Activated CD4-positive, alpha-beta T cell treated with anti-CD3 and anti-CD28 coated beads, Interleukin-2, amount 10 ng/mL, durations not matched to agents 24 days and 14 days (primary cell): Measurements from ENCODE around the gene SLA2. TPM values are rescaled to one million over a fixed set of nuclear protein-coding genes. Genes with fewer than 3 reads are reported as not detected.
"Not testable (repeated sequence)": the region's sequence is repeated elsewhere in the genome, so short reads cannot be mapped to it uniquely, and the experiment has no call there.

Experiments used
- DNase-seq: peaks from one replicate; pipeline ENCODE4 v3.0.0; 2022
- H3K27ac Mint-ChIP-seq: one replicate; pipeline ENCODE4 v1.8.0; 2022; ENCODE audit warnings: mild to moderate bottlenecking, mixed read lengths
- H3K27me3 Mint-ChIP-seq: one replicate; pipeline ENCODE4 v1.8.0; 2022; ENCODE audit warnings: mixed read lengths
- H3K36me3 Mint-ChIP-seq: one replicate; pipeline ENCODE4 v1.8.0; 2022; ENCODE audit warnings: low read depth, mild to moderate bottlenecking, mixed read lengths
- H3K4me1 Mint-ChIP-seq: one replicate; pipeline ENCODE4 v1.8.0; 2021; ENCODE audit warnings: mixed read lengths
- H3K4me3 Mint-ChIP-seq: one replicate; pipeline ENCODE4 v1.8.0; 2022; ENCODE audit warnings: mild to moderate bottlenecking, moderate library complexity, mixed read lengths
- H3K9me3 Mint-ChIP-seq: one replicate; pipeline ENCODE4 v1.8.0; 2021; ENCODE audit warnings: mixed read lengths
- intact Hi-C: fragments of 100-400 bp; cut with micrococcal nuclease; formaldehyde crosslinking; loops from one replicate; pipeline ENCODE4 v1.15.1; 2023
- total RNA-seq: library from RNA; stranded (reverse); gene quantifications from 2 replicates; pipeline ENCODE4 v1.2.3, GENCODE V29; 2022

SLA2 gene
- 59.0 and 59.6 TPM in 2 replicates for total RNA-seq

DNA sequence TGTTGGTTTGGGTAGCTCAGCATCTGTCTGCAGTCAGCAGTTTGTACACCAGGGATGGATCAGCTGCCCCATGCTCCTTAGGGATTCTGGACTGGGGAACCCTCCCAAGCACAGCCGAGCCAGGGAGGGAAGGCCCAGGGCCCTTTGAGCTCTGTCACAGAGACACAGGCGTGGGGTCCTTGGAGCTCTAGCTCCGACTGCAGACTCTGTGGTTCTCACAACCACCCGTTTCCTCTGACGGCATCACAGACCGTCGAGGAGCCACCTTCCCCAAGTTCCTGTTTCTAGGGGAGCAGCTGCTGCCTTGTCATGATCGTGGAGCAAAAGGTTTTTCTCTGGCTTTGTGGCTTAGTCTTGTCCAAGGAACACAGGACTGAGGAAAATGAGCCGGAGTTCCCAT lies at the start of gene SLA2:
Gene SLA2 (minus strand): TSS at position 199 of the 400 bp plus-strand sequence. CDS start 4,861 bp downstream, outside the sequence.
- Mint-ChIP-seq H3K27me3 (no peaks in the 10 kb centered on the region), H3K36me3 (peaks cover 27% of the 10 kb centered on the region), H3K4me3 (peak within 1 kb of the TSS; percentile 98), H3K9me3 (no peaks in the 10 kb centered on the region), H3K27ac (peak within 1 kb of the TSS; percentile 98), H3K4me1 (peaks cover 52% of the 10 kb centered on the region)
- peak; percentile 91 for DNase-seq
- intact Hi-C loops, result loop anchor here (2.0 to 10.0 kb wide), 2 partner anchors 33 to 79 kb away; no protein-coding TSS in a partner anchor

- DNase-seq, H3K4me1 Mint-ChIP-seq, H3K9me3 Mint-ChIP-seq, intact Hi-C loops, H3K27ac Mint-ChIP-seq, H3K27me3 Mint-ChIP-seq, H3K4me3 Mint-ChIP-seq, H3K36me3 Mint-ChIP-seq: not testable (repeated sequence)
Observed at GRCh38 chr20:36695467-36695866, 49.5 kb upstream of the SLA2 start.

GRCh38 chr20:36688630-36689029 lies 42.6 kb upstream of the SLA2 start:
- Mint-ChIP-seq H3K4me3 (no peak overlapping the region), H3K4me1 (no peaks in the 10 kb centered on the region), H3K27me3 (no peaks in the 10 kb centered on the region), H3K36me3 (peaks cover 3% of the 10 kb centered on the region), H3K9me3 (no peaks in the 10 kb centered on the region), H3K27ac (no peak overlapping the region)
- DNase-seq, result no peak
- intact Hi-C loops, result no loop called here

DNA sequence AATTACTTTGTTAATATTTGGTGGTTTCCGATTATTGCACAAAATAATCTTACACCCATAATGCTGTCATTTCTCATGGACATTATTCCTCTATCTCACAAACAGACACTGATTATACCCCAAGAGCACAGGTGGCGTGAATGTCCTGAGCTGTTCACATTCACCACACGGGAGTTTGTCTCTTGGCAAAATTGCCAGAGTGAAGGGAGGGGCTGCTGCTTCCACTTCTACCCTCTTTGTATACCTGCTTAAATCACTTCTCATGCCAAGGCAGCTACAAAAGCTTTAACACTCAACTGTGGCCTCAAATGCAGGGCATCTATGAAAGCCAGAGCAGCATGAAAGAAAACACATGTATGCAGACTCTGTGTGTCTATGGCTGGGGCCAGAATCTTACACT lies 41.9 kb upstream of the SLA2 start:
- DNase-seq, result no peak
- Mint-ChIP-seq H3K36me3 (peaks cover 3% of the 10 kb centered on the region), H3K9me3 (no peaks in the 10 kb centered on the region), H3K4me1 (no peaks in the 10 kb centered on the region), H3K27me3 (no peaks in the 10 kb centered on the region), H3K27ac (no peak overlapping the region), H3K4me3 (no peak overlapping the region)
- intact Hi-C loops, result no loop called here

GRCh38 chr20:36686944-36687343 lies 40.9 kb upstream of the SLA2 start:
- intact Hi-C loops, result no loop called here
- H3K9me3 Mint-ChIP-seq, result no peaks in the 10 kb centered on the region
- H3K4me1 Mint-ChIP-seq, result no peaks in the 10 kb centered on the region
- DNase-seq, result no peak
- no peaks in the 10 kb centered on the region for H3K27me3 Mint-ChIP-seq
- H3K4me3 Mint-ChIP-seq, result no peak overlapping the region
- H3K27ac Mint-ChIP-seq, result no peak overlapping the region
- H3K36me3 Mint-ChIP-seq, result peaks cover 6% of the 10 kb centered on the region

GRCh38 chr20:36686504-36686903 lies 40.5 kb upstream of the SLA2 start:
- DNase-seq, result no peak
- no peaks in the 10 kb centered on the region for H3K27me3 Mint-ChIP-seq
- H3K9me3 Mint-ChIP-seq, result no peaks in the 10 kb centered on the region
- peaks cover 6% of the 10 kb centered on the region for H3K36me3 Mint-ChIP-seq
- H3K4me1 Mint-ChIP-seq, result no peaks in the 10 kb centered on the region
- intact Hi-C loops, result no loop called here
- no peak overlapping the region for H3K4me3 Mint-ChIP-seq
- H3K27ac Mint-ChIP-seq, result no peak overlapping the region

GRCh38 chr20:36684747-36685146 lies 38.8 kb upstream of the SLA2 start:
- no peaks in the 10 kb centered on the region for H3K27me3 Mint-ChIP-seq
- H3K27ac Mint-ChIP-seq, result no peak overlapping the region
- no peaks in the 10 kb centered on the region for H3K4me1 Mint-ChIP-seq
- H3K36me3 Mint-ChIP-seq, result peaks cover 6% of the 10 kb centered on the region
- DNase-seq, result no peak
- intact Hi-C loops, result no loop called here
- H3K9me3 Mint-ChIP-seq, result no peaks in the 10 kb centered on the region
- no peak overlapping the region for H3K4me3 Mint-ChIP-seq

- no peaks in the 10 kb centered on the region for H3K4me1 Mint-ChIP-seq
- no peak for DNase-seq
- H3K27ac Mint-ChIP-seq, result no peak overlapping the region
Observed at GRCh38 chr20:36682311-36682710, 36.3 kb upstream of the SLA2 start.

DNA sequence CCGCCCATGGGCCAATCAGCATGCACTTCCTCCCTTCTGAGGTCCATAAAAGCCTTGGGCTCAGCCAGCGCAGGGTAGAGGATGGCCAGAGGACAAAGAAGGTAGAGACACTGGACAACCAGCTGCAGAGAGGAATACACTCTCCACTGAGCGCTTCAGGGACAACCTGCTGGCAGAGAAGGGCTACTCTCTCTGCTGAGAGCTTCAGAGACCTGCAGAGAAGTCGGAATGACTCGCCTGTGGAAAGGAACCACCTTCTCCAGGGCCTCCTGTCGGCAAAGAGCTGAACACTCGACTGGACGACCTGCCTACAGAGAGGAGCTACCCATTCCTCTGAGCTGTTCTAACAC lies 31.4 kb upstream of the SLA2 start:
- H3K4me1 Mint-ChIP-seq, result no peaks in the 10 kb centered on the region
- no peak overlapping the region for H3K4me3 Mint-ChIP-seq
- no peaks in the 10 kb centered on the region for H3K9me3 Mint-ChIP-seq
- H3K27me3 Mint-ChIP-seq, result no peaks in the 10 kb centered on the region
- no peak for DNase-seq
- intact Hi-C loops, result no loop called here
- peaks cover 9% of the 10 kb centered on the region for H3K36me3 Mint-ChIP-seq
- no peak overlapping the region for H3K27ac Mint-ChIP-seq

More at GRCh38 chr20:36682311-36682710, 36.3 kb upstream of the SLA2 start:
- Mint-ChIP-seq H3K9me3 (no peaks in the 10 kb centered on the region), H3K4me3 (no peak overlapping the region), H3K36me3 (peaks cover 12% of the 10 kb centered on the region), H3K27me3 (no peaks in the 10 kb centered on the region)
- intact Hi-C loops, result no loop called here

- intact Hi-C loops, result no loop called here
- H3K27me3 Mint-ChIP-seq, result no peaks in the 10 kb centered on the region
- peaks cover 6% of the 10 kb centered on the region for H3K36me3 Mint-ChIP-seq
- no peaks in the 10 kb centered on the region for H3K4me1 Mint-ChIP-seq
- H3K4me3 Mint-ChIP-seq, result no peak overlapping the region
- no peak for DNase-seq
- no peak overlapping the region for H3K27ac Mint-ChIP-seq
- no peaks in the 10 kb centered on the region for H3K9me3 Mint-ChIP-seq
Observed at GRCh38 chr20:36676701-36677421, 30.9 kb upstream of the SLA2 start.

GRCh38 chr20:36675545-36675944 lies 29.5 kb upstream of the SLA2 start:
- H3K9me3 Mint-ChIP-seq, H3K4me1 Mint-ChIP-seq, H3K27me3 Mint-ChIP-seq, H3K36me3 Mint-ChIP-seq, intact Hi-C loops, H3K4me3 Mint-ChIP-seq, H3K27ac Mint-ChIP-seq, DNase-seq: not testable (repeated sequence)

- H3K36me3 Mint-ChIP-seq, result peaks cover 11% of the 10 kb centered on the region
- no peaks in the 10 kb centered on the region for H3K9me3 Mint-ChIP-seq
- intact Hi-C loops, result no loop called here
- no peaks in the 10 kb centered on the region for H3K4me1 Mint-ChIP-seq
- no peak overlapping the region for H3K27ac Mint-ChIP-seq
- no peak overlapping the region for H3K4me3 Mint-ChIP-seq
- DNase-seq, result no peak
- no peaks in the 10 kb centered on the region for H3K27me3 Mint-ChIP-seq
Observed at GRCh38 chr20:36672991-36673390, 27.0 kb upstream of the SLA2 start.

GRCh38 chr20:36670665-36671357 lies 24.8 kb upstream of the SLA2 start:
- DNase-seq, result no peak
- no peak overlapping the region for H3K4me3 Mint-ChIP-seq
- intact Hi-C loops, result no loop called here
- H3K27me3 Mint-ChIP-seq, result no peaks in the 10 kb centered on the region
- no peaks in the 10 kb centered on the region for H3K4me1 Mint-ChIP-seq
- peaks cover 12% of the 10 kb centered on the region for H3K36me3 Mint-ChIP-seq
- no peaks in the 10 kb centered on the region for H3K9me3 Mint-ChIP-seq
- H3K27ac Mint-ChIP-seq, result no peak overlapping the region

DNA sequence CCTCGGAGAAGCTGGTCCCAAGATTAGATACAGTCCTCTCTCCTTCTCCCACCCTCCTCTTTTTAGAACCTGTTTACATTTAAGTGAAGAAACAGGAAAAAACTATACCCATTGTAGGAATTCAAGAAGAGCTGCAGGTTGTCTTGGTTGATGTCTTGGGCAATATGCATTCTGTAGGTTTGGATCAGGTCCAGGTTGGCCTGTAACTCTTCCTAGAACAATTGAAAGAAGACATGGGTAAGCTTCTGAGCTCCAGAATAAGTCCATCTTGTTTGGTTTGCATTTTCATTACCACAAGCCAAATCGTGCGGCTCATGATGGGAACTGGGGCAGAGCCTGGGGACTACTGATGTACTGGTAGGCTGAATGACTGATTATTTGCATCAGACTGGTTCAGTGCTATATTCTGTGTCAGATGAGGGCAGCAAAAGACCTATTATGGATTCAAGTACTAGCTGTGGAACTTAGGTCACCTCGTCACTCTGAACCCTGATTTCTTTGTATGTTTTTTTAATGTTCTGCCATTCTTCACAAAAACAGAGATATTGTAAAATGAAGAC lies 20.3 kb upstream of the SLA2 start:
- Mint-ChIP-seq H3K27ac (no peak overlapping the region), H3K9me3 (no peaks in the 10 kb centered on the region), H3K4me1 (peaks cover under 1% of the 10 kb centered on the region), H3K4me3 (no peak overlapping the region), H3K36me3 (peaks cover 19% of the 10 kb centered on the region), H3K27me3 (no peaks in the 10 kb centered on the region)
- intact Hi-C loops, result no loop called here
- DNase-seq, result peak; percentile 62
